Suppressor macrophage (primary cell): Measurements from ENCODE around the gene GSE1.

Source experiments
- DNase-seq, 4 experiments: peaks; one replicate each; pipeline ENCODE4 v3.0.0-alpha.2; 2020 to 2022

GSE1 gene

DNA sequence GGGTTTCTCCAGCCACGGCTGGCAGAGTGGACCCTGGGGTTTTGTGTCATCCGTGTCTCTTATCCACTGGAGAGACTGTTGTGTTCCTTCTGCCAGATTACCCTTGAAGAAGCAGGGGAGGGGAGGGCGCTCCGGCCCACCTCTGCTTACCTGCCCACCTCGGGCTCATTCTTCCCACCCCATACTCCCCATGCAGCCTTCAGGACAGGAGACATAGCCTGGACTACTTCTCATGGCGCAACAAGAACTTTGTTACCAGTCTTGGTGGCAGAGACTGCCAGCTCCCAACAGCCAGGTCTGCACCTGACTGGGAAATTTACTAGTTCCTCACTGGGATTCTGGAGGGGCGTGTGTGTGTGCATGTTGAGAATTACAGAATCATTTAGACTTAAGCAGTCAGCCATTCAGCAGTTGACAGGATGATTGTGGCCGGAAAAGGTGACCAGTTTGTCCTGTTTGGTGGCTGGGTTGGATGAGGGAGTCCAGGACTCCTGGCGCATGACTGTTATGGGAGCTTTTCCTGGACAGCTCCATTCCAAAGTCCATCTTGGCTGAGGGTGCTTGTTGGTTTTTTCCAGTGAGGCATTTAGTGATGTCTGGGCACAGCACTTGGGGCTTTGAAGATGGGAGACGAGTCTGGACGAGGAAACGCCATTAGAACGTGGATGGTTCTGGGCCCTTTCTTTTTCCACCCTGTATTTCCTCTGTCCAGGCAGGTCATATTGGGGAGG is 8.7 kb downstream of the GSE1 start:
- DNase-seq, result no peak

DNA sequence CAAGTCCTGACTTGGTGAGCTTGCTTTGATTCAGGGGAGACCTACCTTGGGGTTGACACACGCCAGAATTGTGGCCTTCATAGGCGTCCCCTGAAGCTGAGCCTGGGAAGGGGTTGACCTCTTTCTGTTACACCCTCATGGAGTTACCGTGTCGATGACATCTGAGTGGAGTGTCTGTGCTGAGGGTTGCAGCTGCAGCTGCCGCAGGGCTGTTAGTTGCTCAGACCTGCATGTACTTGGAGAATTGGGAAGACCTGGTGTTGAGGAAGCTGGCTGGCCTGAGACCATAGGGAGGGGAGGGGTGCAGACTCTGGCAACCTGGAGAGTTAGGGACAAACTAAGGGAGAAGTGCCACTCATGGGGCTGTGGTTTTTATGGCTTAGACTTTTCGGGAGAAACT is 9.6 kb downstream of the GSE1 start:
- no peak for DNase-seq

DNA sequence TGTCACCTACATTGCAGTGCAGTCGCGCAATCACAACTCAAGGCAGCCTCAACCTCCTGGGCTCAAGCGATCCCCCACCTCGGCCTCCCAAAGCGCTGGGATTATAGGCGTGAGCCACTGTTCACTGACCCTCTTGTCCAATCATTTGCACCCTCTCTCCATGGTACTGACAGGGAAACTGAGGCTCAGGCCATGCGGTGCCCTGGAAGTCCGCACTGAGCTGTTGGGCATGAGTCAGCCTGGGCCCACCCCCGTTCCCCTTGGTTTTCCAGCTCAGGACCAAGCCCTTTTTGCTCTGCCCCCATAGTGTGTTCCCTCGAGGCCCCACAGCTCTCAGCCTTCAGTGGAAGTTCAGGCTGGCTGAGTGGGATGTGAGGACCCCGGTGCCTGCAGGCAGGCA is 10.1 kb downstream of the GSE1 start:
- no peak for DNase-seq

DNA sequence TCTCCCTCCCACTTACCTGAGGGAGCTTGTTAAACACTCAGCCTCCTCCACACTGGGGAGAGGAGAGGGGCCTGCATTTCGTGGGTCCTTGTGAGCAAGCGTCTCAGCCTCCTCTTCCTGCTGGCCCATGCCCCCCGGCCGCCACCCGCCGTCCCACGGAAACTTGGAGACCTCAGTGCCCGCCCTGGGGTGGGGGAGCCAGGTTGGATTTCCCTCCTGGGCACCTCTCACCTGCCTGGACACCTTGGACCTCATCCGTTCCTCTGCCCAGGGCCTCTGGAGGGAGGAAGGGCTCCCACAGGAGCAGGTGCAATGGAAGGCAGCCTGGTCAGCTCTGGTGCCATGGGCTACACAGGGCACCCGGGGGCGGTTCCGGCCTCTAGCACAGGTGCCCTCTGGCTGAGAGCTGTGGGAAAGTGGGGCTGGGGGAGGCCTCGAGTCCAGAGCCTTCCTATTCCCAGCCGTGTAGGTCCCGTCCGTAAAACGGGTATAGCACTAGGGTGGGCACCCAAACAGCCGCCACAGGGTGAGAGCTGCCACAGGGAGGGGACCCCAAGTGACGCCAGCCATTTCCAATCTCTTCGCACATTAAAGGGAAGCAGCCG is 11.0 kb downstream of the GSE1 start:
- no peak for DNase-seq

DNA sequence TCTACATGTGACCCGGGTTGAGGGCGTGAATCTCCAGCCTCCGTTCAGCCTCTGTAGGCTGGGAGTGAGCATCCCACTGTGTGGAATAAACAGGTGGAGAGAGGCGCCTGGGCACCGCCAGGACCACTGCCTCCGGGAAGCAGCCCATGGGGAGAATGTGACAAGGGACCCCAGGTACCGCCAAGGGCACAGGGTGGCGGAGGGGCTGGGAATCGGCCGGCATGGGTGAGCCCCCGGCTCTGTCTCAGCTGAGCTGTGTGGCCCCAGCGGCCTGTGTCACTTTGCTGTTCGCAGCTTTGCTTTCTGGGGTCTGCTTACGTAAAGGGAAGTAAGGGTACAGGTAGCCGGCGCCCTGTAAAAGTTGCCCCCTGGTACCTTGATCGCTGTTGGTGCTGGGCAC is 11.5 kb downstream of the GSE1 start:
- DNase-seq, result no peak

DNA sequence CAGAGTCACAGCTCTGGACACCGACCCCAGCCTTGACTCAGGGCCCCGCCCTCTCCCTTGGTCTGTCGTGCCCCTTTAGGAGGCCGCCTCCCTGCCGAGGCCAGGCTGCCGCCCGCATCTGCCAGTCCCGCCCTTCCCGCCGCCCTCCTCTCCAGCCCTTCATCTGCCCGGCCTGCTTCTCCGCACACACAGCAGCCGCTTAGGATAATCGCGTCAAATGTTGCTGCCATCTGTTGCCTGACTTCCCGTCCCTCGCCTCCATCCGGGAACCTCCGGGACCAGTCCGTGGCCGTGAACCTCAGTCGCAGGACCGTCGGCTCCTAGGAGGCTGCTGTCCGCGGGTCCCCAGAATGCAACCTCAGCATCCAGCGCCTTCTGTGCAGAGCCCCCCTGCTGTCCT is 11.9 kb downstream of the GSE1 start:
- DNase-seq, result no peak

DNA sequence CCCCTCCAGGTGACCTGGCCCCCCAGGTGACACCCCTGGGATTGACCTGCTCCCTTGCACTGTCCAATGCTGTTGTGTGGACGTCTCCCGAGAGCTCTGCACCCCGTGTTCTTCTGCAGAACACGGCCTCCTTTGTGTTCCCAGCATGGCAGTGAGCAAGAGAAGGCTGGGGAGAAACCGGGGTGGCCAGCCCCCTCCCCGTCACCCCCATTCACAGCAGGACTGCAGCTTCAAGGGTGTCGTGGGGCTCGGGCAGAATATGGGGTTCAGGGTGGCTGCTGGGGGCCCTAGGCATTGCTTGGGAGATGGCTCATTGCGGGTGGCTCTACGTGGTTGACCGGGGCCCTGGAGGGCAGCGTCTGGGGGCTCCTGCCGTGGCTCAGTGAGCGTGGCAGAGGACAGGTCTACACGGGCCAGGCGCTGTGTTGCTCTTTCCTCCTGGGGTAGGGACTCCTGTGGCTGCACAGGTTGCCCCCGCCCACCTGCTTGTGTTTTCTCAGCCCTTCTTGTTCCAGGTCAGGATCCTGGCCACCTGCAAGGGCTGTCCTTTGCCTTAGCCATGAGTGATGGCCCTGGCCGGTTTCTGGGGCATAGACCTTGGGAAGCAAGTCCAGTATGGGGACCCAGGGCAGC is 12.5 kb downstream of the GSE1 start:
- DNase-seq, result no peak

DNA sequence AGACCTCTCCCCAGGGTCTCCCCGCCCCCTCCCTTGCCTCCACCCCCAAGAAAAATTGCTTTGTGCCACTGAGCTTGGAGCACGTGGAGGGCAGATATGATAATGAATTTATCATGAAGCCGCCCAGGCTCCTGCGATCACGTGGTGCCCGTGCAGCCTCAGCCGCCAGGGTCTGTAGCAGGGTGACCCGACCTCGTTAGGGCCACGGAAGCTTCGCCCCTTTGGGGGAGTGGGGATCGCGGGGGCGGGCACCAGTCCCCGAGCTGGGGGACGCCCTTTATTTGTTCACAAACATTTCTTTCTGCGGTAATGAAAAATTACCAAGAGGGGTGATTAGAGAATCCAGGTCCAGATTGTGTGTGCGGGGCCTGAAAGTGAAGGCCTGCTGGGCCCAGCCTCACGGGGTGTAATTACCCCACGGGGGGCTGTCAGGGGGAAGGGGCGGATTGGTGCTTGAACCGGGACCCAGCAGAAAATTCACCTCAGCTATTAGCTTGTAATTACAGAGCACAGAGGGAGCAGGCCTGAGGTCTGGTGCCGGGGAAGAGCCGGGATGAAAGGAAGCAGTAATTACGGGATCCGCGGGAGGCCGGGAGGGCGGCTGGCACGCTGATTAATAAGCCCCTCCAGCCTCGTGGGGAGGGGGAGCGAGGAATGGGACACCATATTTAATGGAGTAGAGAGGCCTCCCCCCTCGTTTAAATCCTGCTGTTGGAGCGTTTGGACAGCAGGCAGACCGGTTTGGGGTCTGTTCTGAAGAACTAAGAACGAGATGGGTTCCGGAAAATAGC is 13.3 kb downstream of the GSE1 start:
- no peak for DNase-seq

DNA sequence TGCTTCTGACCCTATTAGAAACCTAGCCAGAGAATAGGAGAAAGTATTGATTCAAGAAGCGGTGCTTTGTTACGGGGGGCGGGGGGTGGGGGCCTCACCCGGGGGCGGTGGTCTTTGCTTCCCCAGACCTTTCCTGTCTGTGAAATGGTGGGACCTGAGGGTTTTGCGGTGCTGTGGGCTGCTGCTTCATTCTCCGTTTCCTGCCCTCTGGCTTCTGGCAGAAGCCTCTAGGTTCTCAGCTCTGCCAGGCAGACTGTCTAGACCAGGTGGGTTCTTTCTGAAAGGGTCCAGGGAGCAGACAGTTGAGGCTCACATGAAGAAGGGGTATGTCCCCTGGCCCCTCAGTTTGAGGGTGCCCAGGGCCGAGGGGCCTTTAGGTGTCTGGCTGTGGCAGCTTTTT is 14.0 kb downstream of the GSE1 start:
- no peak for DNase-seq

DNA sequence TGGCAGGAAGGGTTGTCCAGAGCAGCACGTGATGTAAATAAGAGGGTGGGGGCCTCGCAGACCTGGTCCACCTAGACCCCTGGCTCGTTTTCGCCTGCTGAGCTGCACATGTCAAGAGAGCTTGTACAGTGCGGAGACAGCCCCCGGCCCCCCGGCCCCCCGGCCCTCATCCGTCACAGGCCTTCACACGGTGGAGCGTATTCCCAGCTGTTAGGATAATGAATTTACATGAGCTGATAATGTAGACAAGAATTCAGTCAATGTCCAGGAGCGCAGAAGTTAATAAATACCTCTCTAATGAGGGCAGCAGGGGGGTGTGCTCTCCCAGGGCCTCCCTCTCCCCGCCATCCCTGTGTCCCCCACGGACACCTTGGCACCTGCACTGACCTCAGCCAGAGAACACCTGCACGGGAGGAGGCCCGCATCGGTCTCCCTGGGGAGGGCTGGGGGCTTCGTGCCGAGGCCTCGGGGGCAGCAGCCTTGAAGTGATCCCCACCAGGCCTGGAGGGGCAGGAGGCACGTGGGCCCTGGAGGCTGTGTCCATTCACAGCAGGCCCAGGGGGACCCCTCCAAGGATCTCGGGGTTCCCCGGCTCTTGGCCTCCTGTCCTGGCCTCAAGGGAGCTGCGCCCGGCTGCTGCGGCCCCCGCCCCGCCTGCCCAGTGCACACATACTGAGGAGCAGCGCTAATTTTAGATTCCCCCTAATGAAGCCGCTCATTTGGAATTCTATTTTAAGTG is 14.6 kb downstream of the GSE1 start:
- DNase-seq, result no peak

DNA sequence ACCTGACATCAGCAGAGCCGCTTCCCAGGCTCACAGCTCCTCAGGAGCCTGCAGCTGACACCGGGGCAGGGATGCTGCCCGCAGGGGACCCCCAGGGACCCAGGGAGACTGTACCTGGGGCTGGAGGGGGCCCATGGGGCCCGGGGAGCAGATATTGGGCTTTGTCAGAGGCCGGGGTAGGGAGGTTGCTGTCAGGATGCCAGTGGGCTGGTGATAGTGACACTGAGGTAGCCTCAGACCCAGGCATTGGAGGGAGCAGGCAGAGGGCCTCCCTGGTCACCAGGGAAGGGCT is 15.1 kb downstream of the GSE1 start:
- no peak for DNase-seq

DNA sequence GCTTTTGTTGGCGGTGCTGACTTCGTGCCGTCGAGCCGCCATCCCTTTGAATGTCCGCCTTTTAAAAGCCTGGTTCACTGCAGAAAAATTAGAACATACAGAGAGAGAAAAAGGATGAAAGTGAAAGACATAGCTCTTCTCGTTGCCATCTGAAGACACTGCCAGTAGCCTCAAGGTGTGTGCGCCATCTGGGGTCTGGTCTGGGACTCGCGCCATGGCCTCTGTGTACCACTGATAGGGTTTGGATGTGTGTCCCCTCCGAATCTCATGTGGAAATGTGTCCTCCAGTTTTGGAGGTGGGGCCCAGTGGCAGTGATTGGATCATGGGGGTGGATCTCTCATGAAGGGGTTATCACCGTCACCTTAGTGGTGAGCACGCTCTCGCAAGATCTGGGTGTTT is 15.5 kb downstream of the GSE1 start:
- DNase-seq, result no peak

DNA sequence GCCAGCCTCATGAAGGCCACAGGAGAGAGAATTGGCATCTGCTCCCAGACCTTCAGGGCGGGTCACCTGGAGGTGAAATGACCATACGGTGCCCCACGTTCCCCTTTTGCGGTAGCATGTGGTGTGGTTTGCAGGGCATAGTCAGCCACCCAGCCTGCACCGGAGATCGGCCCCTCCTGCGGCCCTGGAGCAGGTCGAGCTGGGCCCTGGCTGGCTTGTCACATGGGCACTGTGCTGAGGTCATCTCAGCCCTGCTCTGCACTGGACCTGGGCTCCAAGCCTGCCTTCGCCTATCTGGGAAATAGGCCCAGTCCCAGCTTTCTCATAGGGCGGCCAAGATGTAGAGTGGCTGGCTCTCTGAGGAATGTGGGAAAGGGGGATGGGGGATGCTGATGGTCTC is 16.2 kb downstream of the GSE1 start:
- no peak for DNase-seq

DNA sequence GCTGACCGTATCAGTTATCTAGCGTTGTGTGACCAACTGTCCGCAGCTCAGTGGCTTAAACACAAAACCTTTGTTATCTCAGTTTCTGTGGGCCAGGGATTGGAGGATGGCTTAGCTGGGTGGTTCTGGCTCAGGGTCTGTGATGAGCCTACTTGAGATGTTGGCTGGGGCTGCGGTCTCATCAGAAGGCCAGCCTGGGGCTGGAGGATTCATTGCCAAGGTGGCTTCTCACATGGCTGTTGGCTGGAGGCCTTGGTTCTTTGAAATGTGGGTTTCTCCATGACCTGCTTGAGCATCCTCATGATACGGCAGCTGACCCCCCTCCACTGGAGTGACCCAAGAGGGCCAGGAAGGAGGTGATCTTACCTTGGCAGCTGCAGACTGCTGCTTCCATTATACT is 16.7 kb downstream of the GSE1 start:
- DNase-seq, result no peak

DNA sequence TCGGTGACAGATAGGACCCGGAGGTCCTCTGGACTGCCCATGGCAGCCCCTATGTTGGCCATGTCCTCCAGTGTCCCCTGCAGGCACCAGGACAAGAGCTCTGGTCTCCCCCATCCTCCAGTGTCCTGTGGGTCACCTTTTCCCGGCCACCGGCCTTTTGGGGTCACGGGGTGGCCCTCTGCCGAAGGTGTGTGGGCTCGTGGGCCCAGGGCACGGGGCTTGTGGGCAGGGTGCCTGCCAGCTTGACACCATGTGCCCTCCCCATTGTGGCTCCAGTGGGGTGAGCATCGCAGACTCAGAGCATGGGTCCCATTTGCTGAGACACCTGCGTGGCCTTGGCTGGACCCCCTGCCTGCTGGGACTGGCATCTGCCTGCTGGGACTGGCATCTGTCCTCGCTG is 18.1 kb downstream of the GSE1 start:
- no peak for DNase-seq

DNA sequence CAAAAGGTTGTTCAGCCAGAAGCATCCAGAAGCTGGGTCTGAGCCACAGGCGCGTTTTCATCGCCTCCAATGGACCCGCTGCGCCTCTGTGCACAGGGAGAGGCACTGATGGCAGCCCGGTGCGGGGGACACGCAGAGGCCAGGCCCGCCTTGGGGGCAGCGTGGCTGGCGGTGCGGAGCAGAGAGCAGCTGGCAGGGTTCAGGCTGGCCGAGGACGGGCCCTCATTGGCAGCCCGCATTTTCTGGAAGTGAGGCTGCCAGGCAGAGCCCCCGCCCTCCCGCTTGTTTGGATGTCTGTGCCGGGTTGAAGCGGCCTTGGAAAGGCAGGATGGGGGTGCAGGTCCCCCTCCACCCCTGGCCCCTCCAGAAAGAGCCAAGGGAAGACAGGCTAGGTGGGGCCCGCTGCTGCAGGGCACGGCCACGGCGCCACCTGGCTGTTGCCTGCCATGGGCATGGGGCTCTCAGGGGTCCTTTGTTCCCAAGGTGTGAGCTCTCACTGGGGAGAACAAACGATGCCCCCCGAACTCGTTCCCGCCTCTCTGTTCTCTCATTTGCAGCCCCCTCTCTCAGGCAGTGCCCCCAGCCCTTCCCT is 18.8 kb downstream of the GSE1 start:
- no peak for DNase-seq

DNA sequence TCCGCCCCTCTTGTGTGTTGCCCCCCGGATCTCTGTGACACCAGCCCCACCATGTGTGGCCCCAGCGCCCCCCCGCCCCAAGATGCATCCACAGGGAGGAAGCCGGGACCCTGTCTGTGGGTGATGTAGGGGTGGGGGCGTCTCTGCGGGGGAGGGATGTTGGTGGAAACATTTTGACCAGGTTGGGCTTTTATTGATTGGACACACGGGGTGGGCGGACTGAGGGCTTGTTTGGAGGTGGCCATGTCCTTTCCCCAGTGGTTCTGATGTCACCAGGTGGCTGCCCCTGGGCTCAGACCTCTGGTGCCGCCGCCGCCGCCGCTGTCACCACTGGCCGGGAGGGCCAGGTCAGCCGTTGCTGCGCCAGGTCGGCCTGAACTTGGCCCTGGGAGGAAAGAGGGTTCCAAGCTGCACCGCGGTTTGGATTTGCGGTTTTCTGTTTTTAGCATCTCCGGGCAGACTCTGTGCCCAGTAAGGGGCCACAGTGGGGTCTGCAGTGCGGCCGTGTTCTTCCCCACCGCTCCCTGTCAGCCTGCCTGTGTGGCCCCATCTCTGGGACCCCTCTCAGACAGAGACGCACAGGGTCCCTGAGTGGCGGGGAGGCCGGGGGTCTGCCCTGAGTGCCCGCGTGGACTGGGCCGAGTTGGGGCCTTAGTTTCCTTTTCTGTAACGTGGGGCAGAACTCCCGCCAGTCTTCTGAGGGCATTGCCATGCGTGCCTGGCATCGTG is 19.8 kb downstream of the GSE1 start:
- DNase-seq, result no peak

DNA sequence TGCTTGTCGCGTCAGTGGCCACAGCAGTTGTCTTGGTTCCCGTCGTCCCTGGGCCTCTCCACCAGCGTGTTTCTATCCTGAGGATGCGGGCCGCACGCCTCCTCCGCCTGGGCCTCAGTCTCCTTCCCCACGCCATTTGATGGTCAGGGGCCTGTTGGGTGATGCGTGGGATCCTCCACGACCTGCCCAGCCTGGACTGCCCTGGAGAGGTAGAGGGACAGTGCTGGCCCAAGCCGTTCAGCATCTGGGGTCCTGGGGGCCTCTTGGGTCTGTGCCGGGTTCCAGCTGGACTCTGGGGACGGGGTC is 20.3 kb downstream of the GSE1 start:
- no peak for DNase-seq

DNA sequence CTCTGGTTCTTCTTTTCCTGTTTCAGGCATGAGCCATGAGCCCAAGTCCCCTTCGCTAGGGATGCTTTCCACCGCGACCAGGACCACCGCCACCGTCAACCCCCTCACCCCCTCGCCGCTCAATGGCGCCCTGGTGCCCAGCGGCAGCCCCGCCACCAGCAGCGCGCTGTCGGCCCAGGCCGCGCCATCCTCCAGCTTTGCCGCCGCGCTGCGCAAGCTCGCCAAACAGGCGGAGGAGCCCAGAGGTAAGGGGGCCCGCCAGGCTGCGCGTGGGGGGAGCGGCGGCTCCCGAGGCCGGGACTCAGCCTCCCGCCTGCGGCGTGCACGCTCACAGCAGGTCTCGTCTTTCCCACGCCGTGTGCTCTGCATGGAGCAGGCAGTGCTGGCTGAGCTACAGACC is 20.8 kb downstream of the GSE1 start:
- DNase-seq, result no peak

DNA sequence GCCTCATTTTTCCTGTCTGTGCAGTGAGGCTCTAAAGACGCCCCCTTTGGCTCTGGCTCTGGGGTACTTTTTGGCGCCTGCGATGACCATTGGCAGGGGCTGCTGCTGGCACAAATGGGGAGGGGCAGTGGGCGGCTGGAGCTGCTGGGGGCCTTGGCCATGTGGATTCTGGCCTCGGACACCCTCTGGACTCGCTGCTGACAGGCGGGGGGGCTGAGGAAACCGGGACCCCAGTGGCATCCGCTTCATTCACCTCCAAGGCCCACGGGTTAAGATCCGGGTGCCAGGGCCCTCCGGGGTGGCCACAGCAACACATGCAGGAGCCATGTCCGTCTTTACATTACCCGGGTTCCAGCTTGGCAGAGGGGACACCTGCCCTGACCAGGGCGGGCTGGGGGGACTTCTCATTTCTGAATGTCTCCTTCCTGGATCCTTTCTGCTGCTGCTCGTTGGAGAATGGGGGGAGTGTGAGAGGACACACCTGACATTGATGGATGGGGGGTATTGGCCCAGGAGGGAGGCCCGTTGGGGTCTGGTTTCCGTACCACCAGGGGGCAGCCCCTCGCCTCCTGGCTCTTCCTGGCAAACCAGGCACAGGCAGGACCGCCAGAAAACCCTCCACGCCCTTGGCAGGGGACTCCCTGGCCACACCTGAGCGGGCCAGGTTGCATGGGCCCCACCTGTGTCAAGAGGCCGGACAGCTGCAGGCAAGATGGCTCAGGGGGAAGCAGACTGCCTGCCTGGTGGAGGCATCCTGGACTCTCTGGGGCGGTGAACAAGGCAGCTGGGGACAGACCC is 21.8 kb downstream of the GSE1 start:
- DNase-seq, result no peak

DNA sequence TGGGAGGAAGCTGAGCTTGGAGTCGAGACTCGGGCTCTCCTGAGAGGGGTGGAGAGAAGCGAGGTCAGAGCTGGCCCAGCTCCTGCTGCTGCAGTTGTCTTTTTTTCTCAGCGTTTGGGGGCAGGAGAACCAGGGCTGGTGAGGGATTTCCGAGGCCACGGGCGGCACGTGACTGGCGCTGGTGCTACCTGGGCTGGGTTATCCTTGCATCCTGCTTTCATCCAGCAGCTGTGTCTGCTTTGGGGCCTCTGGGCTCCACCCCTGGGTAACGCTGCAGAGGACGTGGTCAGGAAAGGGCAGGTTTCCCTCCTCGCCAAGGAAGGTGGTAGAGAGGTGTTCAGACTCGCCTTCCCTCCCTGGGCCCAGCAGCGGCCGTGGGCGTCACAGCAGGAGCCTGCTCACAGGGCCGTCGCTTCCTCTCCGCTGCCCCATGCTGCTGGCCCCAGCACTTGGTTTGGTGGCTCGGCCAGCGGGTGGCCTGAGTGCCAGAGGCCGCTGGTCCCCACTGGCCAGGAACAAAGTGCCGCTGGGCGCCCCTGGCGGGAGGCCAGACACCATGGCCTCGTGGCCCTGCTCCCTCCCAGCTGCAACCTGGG is 22.5 kb downstream of the GSE1 start:
- no peak for DNase-seq
